WTC11 (cell line): Measurements from ENCODE around the gene PASD1. TPM values are rescaled to one million over a fixed set of nuclear protein-coding genes. Genes with fewer than 3 reads are reported as not detected.

Experiments used
- ATAC-seq: fragments of 200-7000 bp; cut with Tn5 transposase; 2 replicates; pipeline ENCODE4 v1.10.0; 2021; ENCODE audit warnings: mild to moderate bottlenecking, moderate library complexity
- CTCF ChIA-PET: fragments of 300-600 bp; sonication (Branson Sonifier 250); formaldehyde crosslinking; loops from one replicate; lab custom pipeline; 2021; ENCODE audit warnings: antibody characterized with exemption; lab: Charles Lee
- POLR2A ChIA-PET: fragments of 350-600 bp; sonication (Branson Sonifier 250); formaldehyde crosslinking; loops from one replicate; lab custom pipeline; 2021; ENCODE audit warnings: antibody characterized with exemption; lab: Charles Lee
- DNase-seq: peaks from one replicate; pipeline ENCODE4 v3.0.0; 2021; ENCODE audit warnings: low spot score
- H3K27ac Mint-ChIP-seq: 2 replicates; pipeline ENCODE4 v1.8.0; 2021; ENCODE audit warnings: mixed read lengths
- H3K27me3 Mint-ChIP-seq: 2 replicates; pipeline ENCODE4 v1.8.0; 2021; ENCODE audit warnings: low read depth, mild to moderate bottlenecking, moderate library complexity, mixed read lengths
- H3K36me3 Mint-ChIP-seq: 2 replicates; pipeline ENCODE4 v1.8.0; 2021; ENCODE audit warnings: mixed read lengths
- H3K4me1 Mint-ChIP-seq: 2 replicates; pipeline ENCODE4 v1.8.0; 2022; ENCODE audit warnings: mixed read lengths
- H3K4me3 Mint-ChIP-seq: 2 replicates; pipeline ENCODE4 v1.8.0; 2021; ENCODE audit warnings: mild to moderate bottlenecking, moderate library complexity, mixed read lengths
- H3K9me3 Mint-ChIP-seq: 2 replicates; pipeline ENCODE4 v1.8.0; 2021; ENCODE audit warnings: mixed read lengths
- ATF1 ChIP-seq: sonication (generic); formaldehyde crosslinking; IDR thresholded peaks from 2 replicates; pipeline ENCODE4 v1.8.1; 2023; ENCODE audit warnings: mild to moderate bottlenecking, moderate library complexity, missing genetic modification reagents
- CBFB ChIP-seq: sonication (generic); formaldehyde crosslinking; IDR thresholded peaks from 2 replicates; pipeline ENCODE4 v1.8.1; 2022; ENCODE audit warnings: mild to moderate bottlenecking, low read depth, missing genetic modification reagents
- CREB1 ChIP-seq: sonication (generic); formaldehyde crosslinking; IDR thresholded peaks from 2 replicates; pipeline ENCODE4 v1.8.0; 2023; ENCODE audit warnings: mild to moderate bottlenecking, missing genetic modification reagents
- CREM ChIP-seq: sonication (generic); formaldehyde crosslinking; IDR thresholded peaks from 2 replicates; pipeline ENCODE4 v1.8.1; 2022; ENCODE audit warnings: mild to moderate bottlenecking, missing genetic modification reagents, moderate library complexity
- CTCF ChIP-seq: fragments of 200-600 bp; IDR thresholded peaks from 2 replicates; pipeline ENCODE4 v1.8.0; 2022; ENCODE audit warnings: antibody characterized with exemption
- E2F1 ChIP-seq: sonication (generic); formaldehyde crosslinking; IDR thresholded peaks from 2 replicates; pipeline ENCODE4 v1.8.0; 2022; ENCODE audit warnings: mild to moderate bottlenecking, missing genetic modification reagents
- ELF4 ChIP-seq: sonication (generic); formaldehyde crosslinking; IDR thresholded peaks from 2 replicates; pipeline ENCODE4 v1.8.1; 2022; ENCODE audit warnings: low read depth, mild to moderate bottlenecking, moderate library complexity, missing genetic modification reagents
- ERG ChIP-seq: fragments of 250-450 bp; sonication (Bioruptor Pico); IDR thresholded peaks from 2 replicates; pipeline ENCODE4 v1.8.0; 2021; ENCODE audit warnings: mild to moderate bottlenecking
- ETV6 ChIP-seq: sonication (generic); formaldehyde crosslinking; IDR thresholded peaks from 2 replicates; pipeline ENCODE4 v1.8.1; 2022; ENCODE audit warnings: mild to moderate bottlenecking, missing genetic modification reagents
- FOXP1 ChIP-seq: sonication (generic); formaldehyde crosslinking; IDR thresholded peaks from 2 replicates; pipeline ENCODE4 v1.8.0; 2022; ENCODE audit warnings: missing genetic modification reagents, mild to moderate bottlenecking, moderate library complexity, borderline replicate concordance
- FOXP4 ChIP-seq: sonication (generic); formaldehyde crosslinking; IDR thresholded peaks from 2 replicates; pipeline ENCODE4 v1.8.0; 2022; ENCODE audit warnings: mild to moderate bottlenecking, missing genetic modification reagents
- GABPB1 ChIP-seq: sonication (generic); formaldehyde crosslinking; IDR thresholded peaks from 2 replicates; pipeline ENCODE4 v1.8.1; 2023; ENCODE audit warnings: mild to moderate bottlenecking, missing genetic modification reagents
- MAX ChIP-seq: sonication (generic); formaldehyde crosslinking; IDR thresholded peaks from 2 replicates; pipeline ENCODE4 v1.8.0; 2022; ENCODE audit warnings: mild to moderate bottlenecking, missing genetic modification reagents
- NFATC4 ChIP-seq: fragments of 250-450 bp; sonication (Bioruptor Pico); IDR thresholded peaks from 2 replicates; pipeline ENCODE4 v1.9.0; 2021; ENCODE audit warnings: mild to moderate bottlenecking
- OVOL2 ChIP-seq: fragments of 250-450 bp; sonication (Bioruptor Pico); IDR thresholded peaks from 2 replicates; pipeline ENCODE4 v1.9.0; 2021; ENCODE audit warnings: mild to moderate bottlenecking, borderline replicate concordance
- SMAD3 ChIP-seq: sonication (generic); formaldehyde crosslinking; IDR thresholded peaks from 2 replicates; pipeline ENCODE4 v1.8.0; 2022; ENCODE audit warnings: missing genetic modification reagents, mild to moderate bottlenecking, borderline replicate concordance
- TP53 ChIP-seq: sonication (generic); formaldehyde crosslinking; IDR thresholded peaks from 2 replicates; pipeline ENCODE4 v1.8.1; 2023; ENCODE audit warnings: mild to moderate bottlenecking, missing genetic modification reagents
- ZNF138 ChIP-seq: sonication (generic); formaldehyde crosslinking; conservative IDR thresholded peaks from 2 replicates; pipeline ENCODE4 v1.8.1; 2022; ENCODE audit warnings: mild to moderate bottlenecking, moderate library complexity, missing genetic modification reagents
- ZNF219 ChIP-seq: sonication (generic); formaldehyde crosslinking; IDR thresholded peaks from 2 replicates; pipeline ENCODE4 v1.8.0; 2023; ENCODE audit warnings: missing genetic modification reagents, mild to moderate bottlenecking, borderline replicate concordance
- ZNF232 ChIP-seq: sonication (generic); formaldehyde crosslinking; IDR thresholded peaks from 2 replicates; pipeline ENCODE4 v1.8.0; 2022; ENCODE audit warnings: mild to moderate bottlenecking, missing genetic modification reagents
- ZNF317 ChIP-seq: sonication (generic); formaldehyde crosslinking; IDR thresholded peaks from 2 replicates; pipeline ENCODE4 v1.8.1; 2023; ENCODE audit warnings: low read depth, mild to moderate bottlenecking, moderate library complexity, missing genetic modification reagents, borderline replicate concordance
- ZNF532 ChIP-seq: fragments of 250-450 bp; sonication (Bioruptor Pico); IDR thresholded peaks from 2 replicates; pipeline ENCODE4 v1.9.0; 2021; ENCODE audit warnings: mild to moderate bottlenecking, borderline replicate concordance
- total RNA-seq: library from RNA; stranded (reverse); gene quantifications from 3 replicates; pipeline ENCODE4 v1.2.3, GENCODE V29; 2021

The PASD1 gene
- total RNA-seq, 1 experiment from 2014 or later = not detected

GRCh38 chrX:151712253-151712652, 148.8 kb downstream of the PASD1 start:
- peaks cover 25% of the 10 kb centered on the region for H3K4me1 Mint-ChIP-seq
- H3K27me3 Mint-ChIP-seq = no peaks in the 10 kb centered on the region
- ATAC-seq (no peak), DNase-seq (no peak)
- H3K27ac Mint-ChIP-seq = no peak overlapping the region
- ChIA-PET CTCF (interaction anchor here (1.6 to 2.7 kb wide), 3 partner anchors 10 to 946 kb away, joined by 5 to 15 read pairs (median 9); no protein-coding TSS in a partner anchor), POLR2A (no interaction called here)
- H3K4me3 Mint-ChIP-seq = no peak overlapping the region
- TF ChIP-seq FOXP1 (CRISPR knock-in tag) (no peak), NFATC4 (CRISPR knock-in tag) (no peak), OVOL2 (no peak), ETV6 (CRISPR knock-in tag) (no peak), CREB1 (CRISPR knock-in tag) (no peak), TP53 (no peak), GABPB1 (CRISPR knock-in tag) (no peak)
- H3K36me3 Mint-ChIP-seq = no peaks in the 10 kb centered on the region
- H3K9me3 Mint-ChIP-seq = no peaks in the 10 kb centered on the region

- no peaks in the 10 kb centered on the region for H3K27me3 Mint-ChIP-seq
- no peak overlapping the region for H3K4me3 Mint-ChIP-seq
- CTCF ChIA-PET = interaction anchor here (0.8 to 2.2 kb wide), 13 partner anchors 9 to 1107 kb away, joined by 3 to 18 read pairs (median 5); no protein-coding TSS in a partner anchor
- POLR2A ChIA-PET = interaction anchor here (0.7 kb wide), 1 partner anchor 19 kb away, joined by 3 read pairs; the partner anchor contains the start of gene PRRG3
- no peaks in the 10 kb centered on the region for H3K36me3 Mint-ChIP-seq
- ATAC-seq (peak; percentile 86), DNase-seq (peak; percentile 60)
- H3K4me1 Mint-ChIP-seq = peaks cover 25% of the 10 kb centered on the region
- H3K9me3 Mint-ChIP-seq = no peaks in the 10 kb centered on the region
- TF ChIP-seq GABPB1 (CRISPR knock-in tag) (no peak), CTCF (peak; percentile 39)
- no peak overlapping the region for H3K27ac Mint-ChIP-seq
These were observed 150.4 kb downstream of the PASD1 start for GRCh38 chrX:151713849-151714248.

GRCh38 chrX:151714362-151714761, 150.9 kb downstream of the PASD1 start:
- Mint-ChIP-seq H3K36me3 (no peaks in the 10 kb centered on the region), H3K4me3 (no peak overlapping the region)
- DNase-seq = peak; percentile 22

More at GRCh38 chrX:151714362-151714761, 150.9 kb downstream of the PASD1 start:
- no peaks in the 10 kb centered on the region for H3K9me3 Mint-ChIP-seq
- peaks cover 25% of the 10 kb centered on the region for H3K4me1 Mint-ChIP-seq
- ChIA-PET CTCF (interaction anchor here (0.7 to 2.2 kb wide), 14 partner anchors 8 to 1107 kb away, joined by 3 to 18 read pairs (median 4); partner anchors contain the start of gene GABRQ), POLR2A (interaction anchor here (0.7 kb wide), 1 partner anchor 19 kb away, joined by 3 read pairs; the partner anchor contains the start of gene PRRG3)
- no peak overlapping the region for H3K27ac Mint-ChIP-seq
- H3K27me3 Mint-ChIP-seq = no peaks in the 10 kb centered on the region
- TF ChIP-seq ELF4 (CRISPR knock-in tag) (no peak), SMAD3 (no peak), ZNF219 (CRISPR knock-in tag) (no peak), ZNF232 (CRISPR knock-in tag) (no peak), CREM (CRISPR knock-in tag) (no peak), ZNF532 (CRISPR knock-in tag) (no peak), ZNF317 (CRISPR knock-in tag) (no peak), MAX (CRISPR knock-in tag) (no peak), E2F1 (CRISPR knock-in tag) (no peak), CBFB (CRISPR knock-in tag) (no peak), ATF1 (CRISPR knock-in tag) (no peak), ZNF138 (CRISPR knock-in tag) (no peak), ERG (CRISPR knock-in tag) (no peak), FOXP4 (CRISPR knock-in tag) (no peak)
- TF ChIP-seq, all 79 proteins: peak for 0
- peak; percentile 30; the same call in 1 of the 2 replicates for ATAC-seq
